Mammary epithelial cell (primary cell): ENCODE data around the gene PRR20D.
"Not testable (repeated sequence)": the region's sequence is repeated elsewhere in the genome, so short reads cannot be mapped to it uniquely, and the experiment has no call there.

Experiments used
- CTCF ChIP-seq, 2 donors: IDR thresholded peaks in 1 of 2; conservative IDR thresholded peaks in 1 of 2; 2 replicates each; pipeline ENCODE4 v1.5.1; 2011 to 2012; ENCODE audit warnings: inconsistent platforms in 2 of 2, low read length in 2 of 2, mild to moderate bottlenecking in 2 of 2, control low read depth in 1 of 2, low read depth in 1 of 2; ENCODE audit not compliant: insufficient read depth in 1 of 2; ENCODE audit errors: extremely low read depth in 1 of 2
- EZH2 ChIP-seq: IDR thresholded peaks from 2 replicates; pipeline ENCODE4 v1.6.1; 2012; ENCODE audit warnings: low read length, inconsistent platforms, borderline replicate concordance

DNA sequence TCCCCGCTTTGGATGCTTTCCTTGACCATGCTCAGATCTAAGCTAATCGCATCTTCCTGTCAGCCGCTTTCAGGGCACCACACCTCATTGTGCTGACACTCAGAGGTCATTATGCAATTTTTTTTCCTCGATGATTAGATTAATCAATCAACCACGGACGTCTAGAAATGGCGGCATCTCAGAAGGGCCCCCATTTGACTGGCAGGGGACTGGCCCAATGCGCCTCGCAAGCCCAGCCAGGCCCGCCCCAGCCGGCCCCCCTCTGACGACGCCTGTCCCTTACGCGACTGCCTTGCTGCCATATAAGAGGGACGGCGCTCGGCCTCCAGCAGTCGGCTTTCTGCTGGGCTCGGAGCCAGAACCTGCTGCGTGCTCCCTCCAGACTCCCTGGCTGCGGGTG is 13.2 kb upstream of the PRR20D start, which contains the start of gene PRR20B:
- TF ChIP-seq CTCF (conservative IDR thresholded peaks at IDR 0.05 in 1 of 2, IDR thresholded peaks at IDR 0.05 in 1 of 2; ENCODE audit: extremely low read depth in 1 of 2, insufficient read depth in 1 of 2, low read depth in 1 of 2, low read length in 2 of 2); EZH2: not testable (repeated sequence)
